ENCODE measurements around the gene SRGAP3.
A peak's percentile ranks its signal among the peaks of the same experiment; 100 is the strongest.

The SRGAP3 gene

DNA sequence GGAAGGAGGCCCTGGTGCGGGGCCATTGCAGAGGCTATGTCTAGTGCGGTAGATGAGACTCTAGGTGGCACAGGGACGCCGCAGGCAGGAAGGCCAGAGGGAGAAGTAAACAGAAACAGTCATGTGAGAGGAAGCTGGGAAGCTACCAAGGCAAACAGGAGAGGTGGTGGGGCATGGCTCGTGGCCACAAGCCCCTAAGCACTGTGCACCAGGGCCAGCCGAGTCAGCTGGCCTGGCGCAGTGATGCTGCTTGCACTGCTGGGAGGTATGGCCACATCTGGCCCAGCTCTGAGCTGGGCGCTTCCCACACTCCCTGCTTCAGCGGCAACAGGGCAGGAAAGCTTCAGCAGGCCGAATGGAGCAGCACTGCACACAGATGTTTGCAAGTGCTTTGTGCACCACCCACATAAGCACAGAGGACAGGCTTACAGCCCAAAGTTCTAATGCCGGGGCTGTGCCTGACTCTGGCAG lies 76.6 kb downstream of the SRGAP3 start:
- no peak for DNase-seq (ENCODE audit: low spot score)

DNA sequence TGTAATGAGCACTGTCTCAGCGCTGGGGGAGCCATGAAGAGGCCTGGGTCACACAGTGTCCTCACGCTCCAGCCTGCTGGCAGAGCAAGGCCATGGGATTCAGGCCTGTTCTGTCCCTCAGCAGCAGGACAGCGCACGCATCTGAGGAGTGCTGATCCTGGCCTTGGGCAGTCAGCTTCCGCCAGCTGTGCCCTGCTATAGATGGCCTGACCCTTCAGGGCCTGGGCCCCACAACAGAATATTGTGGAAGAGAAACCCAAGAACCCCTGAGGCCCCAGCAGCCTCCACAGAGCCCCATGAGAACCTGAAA lies 78.6 kb downstream of the SRGAP3 start:
- no peak for DNase-seq (ENCODE audit: low spot score)

DNA sequence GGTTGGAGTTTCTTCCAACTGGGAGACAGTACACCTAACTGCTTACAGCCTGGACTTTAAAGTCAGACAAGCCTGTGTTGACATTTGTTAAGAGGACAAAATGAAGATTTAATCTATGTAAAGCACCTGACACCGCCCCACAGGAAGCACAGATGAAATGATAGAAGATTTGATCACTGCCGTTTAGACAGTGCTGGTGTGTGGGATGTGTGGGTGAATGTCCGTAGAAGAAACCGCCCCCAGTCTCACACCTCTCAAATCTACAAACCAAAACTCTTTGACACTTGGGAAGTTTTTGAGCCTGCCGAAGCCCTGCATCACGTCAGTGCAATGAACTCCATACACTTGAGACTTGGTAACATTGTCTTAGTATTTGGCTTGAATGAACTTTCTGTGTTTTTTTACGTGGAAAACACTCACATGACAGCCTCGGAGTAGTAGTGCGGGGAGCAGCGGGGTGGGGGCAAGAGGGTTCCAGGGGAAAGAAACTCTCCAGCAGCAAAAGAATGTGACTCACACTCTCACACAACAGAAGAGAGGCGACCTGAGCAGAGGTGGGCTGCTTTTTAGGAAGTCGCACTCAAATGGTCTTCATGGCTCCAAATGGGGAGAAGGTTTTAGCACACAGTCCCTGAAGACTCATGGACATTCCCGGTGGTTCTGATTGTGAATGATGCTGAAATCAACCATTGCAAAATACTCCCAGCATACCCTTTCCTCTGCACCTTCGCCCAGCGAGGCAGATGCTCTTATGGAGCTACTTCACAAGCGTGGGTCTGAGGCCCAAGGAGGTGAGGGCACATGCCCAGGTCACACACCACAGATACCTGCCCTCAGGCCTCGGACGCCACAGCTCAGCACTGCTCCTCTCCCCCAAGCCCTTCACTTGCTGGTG lies 79.2 kb downstream of the SRGAP3 start:
- no peak for DNase-seq (ENCODE audit: low spot score)

DNA sequence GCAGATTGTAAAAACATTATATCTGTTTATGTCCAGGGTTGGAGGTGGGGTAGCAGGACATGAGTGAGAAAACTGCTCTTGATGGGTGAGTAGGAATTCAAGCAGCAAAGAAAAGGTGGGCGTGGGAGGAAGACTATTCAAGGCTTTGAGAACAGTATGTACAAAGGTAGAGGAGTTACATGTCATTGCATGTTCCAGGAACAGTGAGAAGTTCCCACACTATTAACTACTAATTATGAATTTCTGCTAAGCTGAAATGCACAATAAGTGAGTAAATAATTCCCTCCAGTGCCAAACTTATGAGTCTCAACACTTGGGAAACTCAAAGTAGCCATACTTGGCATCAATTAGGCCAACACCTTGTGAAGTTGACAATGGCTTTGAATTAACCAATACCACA lies 80.1 kb downstream of the SRGAP3 start:
- no peak for DNase-seq (ENCODE audit: low spot score)

DNA sequence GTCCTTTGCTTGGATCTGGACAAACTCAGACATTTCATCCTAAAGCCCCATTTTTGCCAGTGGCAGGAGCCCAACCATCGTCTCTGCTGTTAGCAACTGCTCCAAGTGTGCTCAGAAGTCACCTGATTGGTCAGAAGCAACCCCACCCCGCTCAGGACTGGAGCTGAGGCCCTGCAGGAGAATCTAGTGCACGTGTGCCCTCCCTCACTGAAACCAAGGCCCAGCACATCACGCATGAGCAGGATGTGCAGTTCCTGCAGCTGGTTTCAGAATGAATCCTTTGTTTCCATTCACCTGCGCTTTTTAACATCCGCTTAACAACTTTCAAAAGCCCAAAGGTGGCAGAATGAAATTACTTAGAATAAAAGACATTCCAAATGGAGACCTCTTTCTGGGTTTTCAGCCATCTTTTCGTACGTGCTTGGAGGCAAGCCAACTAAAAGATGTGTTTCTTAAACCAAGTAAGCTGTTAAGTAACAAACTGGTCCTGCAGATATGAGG lies 81.2 kb downstream of the SRGAP3 start:
- DNase-seq (ENCODE audit: low spot score) = no peak

DNA sequence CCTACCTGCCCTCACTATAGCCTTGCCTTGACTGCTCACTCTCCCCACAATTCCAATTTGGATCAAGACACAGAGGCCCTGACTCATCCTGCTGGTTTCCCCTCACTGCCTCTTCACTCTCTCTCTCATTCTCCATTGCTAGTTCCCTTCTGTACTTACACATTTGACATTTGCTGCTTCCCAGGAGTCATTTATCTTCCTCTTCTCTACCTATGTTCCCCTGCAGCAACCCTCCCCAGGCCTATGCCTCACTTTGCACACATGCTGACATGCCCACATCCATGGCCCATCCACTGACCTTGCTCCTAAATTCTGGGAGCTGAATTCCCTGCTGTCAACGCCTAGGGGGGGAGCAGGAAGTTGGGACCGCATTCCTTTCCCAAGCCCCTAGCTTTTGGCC lies 82.2 kb downstream of the SRGAP3 start:
- DNase-seq (ENCODE audit: low spot score) = no peak

DNA sequence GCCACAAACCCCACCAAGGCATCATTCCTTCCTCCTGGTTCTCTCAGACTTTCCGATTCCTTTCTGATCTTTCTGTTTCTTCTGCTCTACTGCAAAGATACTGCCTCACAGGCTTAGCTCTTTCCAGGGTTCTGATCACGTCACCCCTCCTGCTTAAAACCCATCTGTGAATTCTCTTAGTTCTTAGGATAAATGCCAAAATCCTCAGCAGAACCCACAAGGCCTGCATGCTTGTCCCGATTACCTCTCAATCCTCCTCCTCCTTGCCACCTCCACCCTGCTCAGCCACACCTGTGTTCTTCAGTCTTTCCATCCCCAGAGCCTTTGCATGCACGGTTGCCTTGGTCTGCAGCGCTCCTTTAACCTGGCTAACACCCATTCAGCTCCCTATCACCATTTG lies 84.0 kb downstream of the SRGAP3 start:
- no peak for DNase-seq (ENCODE audit: low spot score)

DNA sequence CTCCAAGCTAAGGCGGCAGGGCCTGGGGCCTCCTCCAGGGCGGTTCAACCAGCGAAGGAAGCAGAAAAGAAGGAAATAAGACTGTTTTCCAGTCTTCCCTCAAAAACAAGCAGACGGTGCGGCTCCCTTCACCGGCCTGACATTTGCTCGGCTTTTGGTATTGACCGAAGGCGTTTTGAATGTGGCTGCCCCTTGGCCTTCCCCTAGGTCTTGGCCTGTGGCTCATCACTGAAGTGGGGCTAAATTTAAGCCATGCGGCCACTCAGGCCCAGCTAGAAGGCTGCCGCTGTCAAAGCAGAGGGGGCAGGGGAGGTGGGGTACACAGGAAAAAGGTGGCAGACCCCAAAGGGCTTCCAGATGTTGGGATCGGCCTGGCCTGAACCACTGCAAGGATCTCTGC lies 86.2 kb downstream of the SRGAP3 start:
- no peak for DNase-seq (ENCODE audit: low spot score)

DNA sequence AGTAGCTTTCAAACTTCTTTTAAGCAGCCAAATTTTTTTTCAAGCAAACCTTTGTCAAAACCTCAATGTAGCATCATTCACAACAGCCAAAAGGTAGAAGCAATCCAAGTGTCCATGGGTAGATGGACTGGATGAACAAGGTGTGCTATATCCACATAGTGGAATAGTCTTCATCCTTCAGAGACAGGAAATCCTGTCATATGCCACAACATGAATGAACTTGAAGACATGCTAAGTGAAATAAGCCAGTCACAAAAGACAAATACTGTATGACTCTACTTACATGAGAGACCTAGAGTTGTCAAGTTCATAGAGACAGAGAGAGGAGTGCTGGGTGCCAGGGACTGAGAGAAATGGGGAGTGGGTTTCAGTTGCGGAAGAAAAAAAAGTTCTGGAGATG lies 87.6 kb downstream of the SRGAP3 start:
- no peak for DNase-seq (ENCODE audit: low spot score)

DNA sequence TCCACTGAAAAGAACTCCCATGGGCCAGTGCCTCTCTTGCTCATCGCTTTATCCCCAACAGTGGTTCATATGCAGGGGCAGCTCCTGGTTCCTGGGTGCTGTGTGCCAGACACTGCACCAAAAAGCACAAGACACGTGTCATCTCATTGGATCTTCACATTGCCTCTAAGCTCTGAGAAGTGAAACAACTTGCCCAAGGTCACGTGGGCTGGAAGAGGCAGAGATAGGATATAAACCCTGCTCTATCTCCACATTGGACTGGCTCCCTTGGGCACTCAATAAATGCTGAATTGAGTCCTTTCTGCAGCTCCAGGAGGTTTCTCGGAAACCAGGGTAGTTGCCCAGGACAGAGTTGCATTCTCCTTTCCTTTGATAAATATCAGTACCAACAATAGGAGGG lies 88.1 kb downstream of the SRGAP3 start:
- no peak for DNase-seq (ENCODE audit: low spot score)

DNA sequence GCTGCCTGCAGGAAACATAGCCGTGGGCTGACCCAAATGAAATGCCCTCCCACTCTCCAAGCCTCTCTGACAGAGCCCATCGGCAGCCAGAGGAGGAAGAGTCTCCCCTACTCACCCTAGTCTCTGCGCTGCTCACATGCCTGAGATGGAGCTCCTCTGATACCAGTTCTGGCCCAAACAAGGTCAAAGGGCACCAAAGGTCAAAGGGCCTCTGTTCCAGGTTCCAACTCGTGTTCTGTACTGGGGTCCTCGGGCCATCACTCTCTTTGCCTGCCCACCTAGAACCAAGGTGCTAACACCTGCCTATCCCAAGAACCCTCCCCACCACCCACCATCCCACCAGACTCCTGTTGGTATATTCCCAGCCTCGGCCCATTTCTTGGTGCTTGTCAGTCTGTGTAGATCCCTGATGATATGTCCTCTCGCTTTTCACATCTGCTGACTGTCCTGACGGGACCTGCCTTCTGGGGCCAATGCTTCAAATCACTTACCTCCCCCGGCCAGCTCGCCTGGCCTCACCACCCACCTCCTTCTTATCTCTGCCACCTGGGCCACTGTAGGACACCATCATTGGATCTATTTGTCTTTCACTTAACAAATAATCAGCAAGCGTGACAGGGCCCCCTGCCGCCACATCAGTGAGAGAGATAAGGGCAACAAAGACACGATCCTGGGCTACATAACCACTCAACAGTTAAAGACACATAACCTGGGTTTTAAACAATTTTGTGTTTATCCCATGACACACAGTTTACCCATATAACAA lies 90.4 kb downstream of the SRGAP3 start:
- no peak for DNase-seq (ENCODE audit: low spot score)

DNA sequence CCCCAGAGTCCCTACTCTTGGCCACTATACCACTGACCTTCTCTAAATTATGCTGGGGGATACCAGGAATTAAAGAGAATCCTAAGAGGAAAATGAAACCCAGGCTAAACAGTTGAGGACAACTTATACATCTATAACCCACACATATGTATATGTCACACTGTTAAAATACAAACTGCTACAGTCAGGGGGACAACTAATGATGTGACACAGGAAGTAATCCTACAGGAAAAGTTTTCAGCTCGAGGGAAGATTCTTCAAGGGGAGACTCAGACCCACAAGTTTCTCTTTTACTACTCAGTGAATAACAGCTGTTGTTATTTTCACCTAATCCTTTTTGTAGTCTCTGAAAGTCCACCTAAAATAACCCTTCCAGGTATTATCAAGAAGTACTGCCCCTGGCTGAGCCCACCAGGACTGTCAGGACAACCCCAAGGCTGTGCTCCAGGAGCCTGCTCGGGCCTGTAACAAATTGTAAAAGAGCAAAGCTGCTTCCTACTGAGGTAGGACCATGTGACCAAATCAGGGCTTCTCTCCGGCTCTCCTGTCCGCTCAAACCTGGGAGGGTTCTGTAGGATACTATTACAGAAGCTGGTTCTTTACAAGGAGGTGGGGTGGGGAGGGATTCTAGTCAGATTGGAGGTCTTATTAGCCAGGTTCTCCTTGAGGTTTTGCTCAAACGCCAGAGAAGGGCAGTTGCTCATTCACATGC lies 91.6 kb downstream of the SRGAP3 start:
- no peak for DNase-seq (ENCODE audit: low spot score)

DNA sequence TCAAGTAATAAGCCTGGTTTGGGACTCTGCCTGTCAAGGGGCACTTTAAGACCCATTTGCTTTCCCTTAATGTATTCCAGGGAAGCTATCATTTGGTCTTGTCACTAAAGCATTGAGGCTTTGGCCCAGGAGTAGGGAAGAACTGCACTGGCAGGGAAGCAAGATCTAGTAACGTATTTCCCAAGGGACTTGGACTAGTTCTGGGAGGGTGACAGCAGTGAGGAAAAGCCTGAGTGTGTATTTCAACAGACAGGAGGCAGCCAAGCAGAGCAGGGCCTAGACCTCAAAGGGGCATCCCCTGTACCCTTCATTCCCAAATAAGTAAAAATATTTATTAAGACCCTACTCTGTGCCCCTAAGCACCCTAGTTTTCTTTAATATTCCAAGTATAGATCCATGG lies 92.8 kb downstream of the SRGAP3 start:
- no peak for DNase-seq (ENCODE audit: low spot score)

DNA sequence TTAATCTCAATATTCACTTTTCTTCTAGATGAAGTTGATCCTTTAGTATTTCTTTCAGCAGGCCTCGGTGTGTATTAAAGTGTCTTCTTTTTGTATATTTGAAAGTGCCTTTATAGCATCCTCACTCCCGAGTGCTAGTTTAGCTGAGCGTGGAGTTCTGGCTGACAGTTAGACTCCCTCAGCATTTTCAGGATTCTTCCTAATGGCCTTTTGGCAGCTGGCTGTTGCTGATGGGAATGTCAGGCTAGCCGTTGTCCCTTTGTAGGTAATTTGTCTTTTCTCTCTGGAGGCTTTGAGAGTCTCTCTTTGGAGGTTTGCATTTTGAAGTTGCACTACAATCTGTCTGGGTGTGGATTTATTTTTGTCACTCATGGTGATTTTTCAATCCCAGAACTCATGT lies 94.4 kb downstream of the SRGAP3 start:
- no peak for DNase-seq (ENCODE audit: low spot score)

DNA sequence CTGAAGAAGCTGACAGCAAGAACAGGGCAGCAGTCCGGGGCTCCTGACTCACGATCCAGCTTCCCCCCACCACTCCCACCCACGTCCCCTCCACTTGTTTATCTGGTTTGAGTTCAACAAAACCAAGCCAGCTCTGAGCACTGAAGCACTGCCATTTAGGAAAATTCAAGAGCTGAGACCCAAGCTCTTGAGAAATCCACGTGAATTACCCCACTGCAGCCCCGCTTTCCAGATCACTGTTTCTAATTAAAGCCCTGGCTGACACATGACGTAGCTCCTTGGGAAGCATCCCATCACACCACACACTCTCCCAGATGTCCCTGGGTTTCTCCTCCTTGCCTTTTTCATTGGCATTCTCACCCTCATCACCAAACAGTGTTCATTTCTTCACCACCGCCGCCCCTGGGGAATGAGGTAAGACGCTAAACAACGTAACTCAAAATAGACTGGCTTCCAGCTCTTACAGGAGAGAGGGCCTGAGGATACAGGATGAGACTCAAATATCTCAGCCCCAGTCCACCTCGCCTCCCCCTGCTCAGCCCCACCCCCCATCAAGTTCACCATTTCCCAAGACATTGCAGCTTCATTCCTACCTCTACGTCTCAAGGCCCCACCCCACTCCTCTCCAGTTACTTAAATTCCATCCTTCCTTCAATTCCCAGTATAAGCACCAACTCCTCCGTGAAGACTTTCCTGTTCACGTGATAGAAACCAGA lies 95.4 kb downstream of the SRGAP3 start:
- no peak for DNase-seq (ENCODE audit: low spot score)

DNA sequence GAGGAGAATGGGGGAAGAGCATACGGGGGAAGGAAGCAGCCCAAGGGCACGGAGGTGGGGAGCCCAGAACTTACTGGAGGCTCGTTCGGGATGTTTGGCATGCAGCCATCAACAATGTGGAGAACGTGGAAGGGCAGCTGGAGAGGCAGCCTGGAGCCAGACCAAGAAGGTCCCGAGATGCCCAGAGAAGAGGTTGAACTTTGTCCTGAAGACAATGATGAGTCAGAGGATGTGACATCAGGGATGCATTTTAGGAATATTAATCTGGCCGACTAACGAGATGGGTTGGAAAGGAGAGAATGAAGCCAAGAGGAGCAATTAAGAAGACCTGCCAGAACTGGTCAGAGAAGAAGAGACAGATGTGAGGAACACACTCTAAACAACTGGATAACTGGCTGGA lies 98.2 kb downstream of the SRGAP3 start:
- DNase-seq (ENCODE audit: low spot score) = peak; percentile 13

DNA sequence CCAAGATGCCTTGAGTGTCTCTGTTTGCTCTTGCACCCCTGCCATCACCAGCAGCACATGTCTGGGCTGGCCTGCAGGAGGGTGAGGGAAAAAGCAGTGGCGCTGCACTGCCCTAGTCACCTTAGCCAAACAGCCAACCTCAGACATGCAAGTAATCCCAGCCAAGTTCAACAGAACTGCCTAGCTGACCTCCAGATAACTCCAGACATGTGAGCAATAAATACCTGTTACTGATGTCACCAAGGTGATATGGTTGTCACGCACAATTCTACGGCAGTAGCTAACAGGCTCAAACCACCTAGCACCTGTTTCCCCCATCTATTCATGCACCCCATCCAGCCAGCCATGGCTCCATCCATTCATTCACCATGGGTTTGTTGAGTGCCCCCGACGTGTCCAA lies 99.9 kb downstream of the SRGAP3 start:
- DNase-seq (ENCODE audit: low spot score) = no peak

DNA sequence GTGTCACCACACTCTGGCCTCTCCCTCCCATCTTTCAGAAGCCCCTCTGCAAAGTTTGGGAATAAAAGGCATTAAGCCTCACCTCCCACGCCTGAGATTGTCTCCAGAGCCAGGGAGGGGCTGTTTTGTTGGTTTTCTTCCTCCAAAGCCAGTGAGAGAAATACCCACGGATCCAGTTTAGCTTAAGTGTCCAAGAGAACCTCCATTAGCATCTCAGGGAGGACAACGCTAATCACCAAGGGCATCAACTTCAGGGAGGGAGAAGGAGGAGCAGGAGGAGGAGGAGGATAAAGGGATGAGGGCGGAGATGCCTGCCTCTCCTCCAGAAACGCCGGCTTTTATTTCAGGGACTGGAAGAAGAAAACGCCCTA lies 101.6 kb downstream of the SRGAP3 start:
- DNase-seq (ENCODE audit: low spot score) = no peak

DNA sequence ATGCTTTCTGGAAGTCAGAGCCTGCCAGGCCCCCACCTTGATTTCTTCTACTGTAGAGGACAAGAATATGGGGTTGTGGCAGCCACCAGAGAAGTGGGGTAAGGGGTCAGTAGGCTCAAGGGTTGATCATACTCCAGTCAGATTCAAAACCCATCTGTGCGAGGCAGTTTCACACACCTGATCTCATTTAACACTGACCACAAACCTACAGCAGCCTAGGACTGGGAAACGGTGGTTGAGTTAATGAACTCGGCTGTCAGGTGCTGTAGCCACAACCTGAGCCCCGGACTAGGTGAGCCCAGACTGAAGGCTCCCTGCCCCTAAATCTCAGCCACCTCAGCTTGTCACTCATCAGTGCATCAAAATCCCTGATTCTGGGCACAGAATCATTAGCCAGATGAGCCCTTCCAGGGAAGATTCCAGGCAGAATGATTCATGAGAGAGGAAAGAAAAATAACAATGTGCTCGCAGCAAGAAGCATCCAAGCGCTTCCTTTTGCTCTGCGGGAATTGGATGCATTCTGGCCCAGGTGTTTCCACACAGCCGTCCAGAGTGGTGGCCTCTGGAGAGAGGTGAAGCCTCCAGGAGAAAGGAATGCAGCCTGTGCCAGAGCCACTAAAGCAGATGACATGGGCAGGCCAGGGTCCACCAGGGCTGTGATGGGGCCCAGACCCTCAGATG lies 102.1 kb downstream of the SRGAP3 start:
- no peak for DNase-seq (ENCODE audit: low spot score)

DNA sequence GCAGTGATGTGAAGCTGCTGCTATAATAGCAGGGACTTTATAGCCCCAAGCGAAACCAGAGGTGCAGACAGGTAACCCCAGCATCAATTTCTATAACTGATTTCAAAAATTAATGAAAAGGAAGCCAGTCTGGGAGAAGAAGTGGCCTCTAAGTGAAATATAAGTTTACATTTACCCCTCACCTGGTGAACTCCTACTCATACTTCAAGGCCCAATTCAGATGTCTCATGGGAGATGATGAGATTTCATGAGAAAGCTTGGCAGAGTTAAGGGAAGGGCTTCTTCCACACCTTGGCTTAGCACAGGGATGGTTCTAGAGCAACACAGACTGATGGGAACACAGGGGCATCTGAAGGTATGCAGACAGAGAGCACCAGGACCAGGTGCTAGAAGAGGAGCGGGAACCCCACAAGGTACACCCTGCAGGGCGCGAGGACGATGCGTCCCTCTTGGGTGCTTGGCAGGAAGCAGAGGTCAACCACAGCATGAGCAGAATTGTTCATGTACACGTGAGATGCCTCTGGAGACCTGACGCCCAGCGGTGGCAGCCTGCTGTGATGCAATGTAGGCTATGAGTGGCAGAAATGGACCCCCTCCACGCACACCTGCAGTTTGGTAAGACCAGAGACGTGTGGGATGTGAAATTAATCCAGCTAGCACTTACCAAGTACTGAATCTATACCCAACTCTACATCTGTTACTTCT lies 102.9 kb downstream of the SRGAP3 start:
- DNase-seq (ENCODE audit: low spot score) = no peak

DNA sequence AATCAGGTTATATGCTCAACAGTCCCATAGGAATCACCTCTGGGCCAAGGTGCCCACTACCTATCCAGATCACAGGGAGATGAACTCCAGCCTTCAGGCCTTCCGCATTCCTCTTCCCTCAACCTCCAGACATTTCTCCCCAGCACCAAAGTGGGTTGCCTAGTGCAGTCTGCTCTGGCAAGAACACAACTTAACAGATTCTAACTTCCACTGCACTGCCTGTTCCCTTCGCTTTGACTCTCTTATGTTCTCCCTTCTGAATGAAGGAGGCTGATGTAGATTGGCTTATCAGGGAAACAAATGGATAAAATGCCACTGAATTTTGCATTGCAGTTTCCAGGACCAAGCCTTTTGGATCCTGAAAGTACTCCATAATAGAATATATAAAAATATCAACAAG lies 106.3 kb downstream of the SRGAP3 start:
- DNase-seq (ENCODE audit: low spot score) = no peak

Measured in COLO829 (cell line).